IMR-90 (cell line): ENCODE results near the gene KLRF2. TPM values are rescaled to one million over a fixed set of nuclear protein-coding genes. Genes with fewer than 3 reads are reported as not detected.

Experiments used
- ATAC-seq: fragments of 200-7000 bp; cut with Tn5 transposase; 2 replicates; pipeline ENCODE4 v1.9.1; 2020; ENCODE audit warnings: low read depth, mild to moderate bottlenecking, moderate library complexity
- BruUV-seq: library from RNA; stranded (reverse); fragments of 400-500 nt; replicated peaks from 2 replicates; lab custom pipeline; 2021; lab: Mats Ljungman, UMichigan
- CTCF ChIA-PET: fragments of 300-600 bp; formaldehyde crosslinking; extraction: SDS; loops from one replicate; lab custom pipeline; 2021; ENCODE audit warnings: antibody characterized with exemption; lab: Yijun Ruan, JAX
- POLR2A ChIA-PET: fragments of 300-600 bp; sonication (Branson Sonifier 250); formaldehyde crosslinking; loops from one replicate; lab custom pipeline; 2022; ENCODE audit warnings: antibody characterized with exemption; ENCODE audit not compliant: unreplicated experiment; lab: Charles Lee
- DNase-seq: peaks from one replicate; pipeline ENCODE4 v3.0.0; 2013
- H2AFZ ChIP-seq: replicated peaks from 2 replicates; pipeline ENCODE3; 2013; ENCODE audit warnings: low read length, mild to moderate bottlenecking; ENCODE audit not compliant: poor library complexity
- H2AK5ac ChIP-seq: 2 replicates; pipeline ENCODE4 v1.6.1; 2013; ENCODE audit warnings: low read depth, low read length, inconsistent platforms
- H2AK9ac ChIP-seq: replicated peaks from 2 replicates; pipeline ENCODE3; 2013; ENCODE audit warnings: mild to moderate bottlenecking, low read depth, low read length, moderate library complexity; ENCODE audit not compliant: poor library complexity
- H2BK120ac ChIP-seq: 2 replicates; pipeline ENCODE4 v1.6.1; 2013; ENCODE audit warnings: low read depth, low read length, inconsistent platforms
- H2BK15ac ChIP-seq: 3 replicates; pipeline ENCODE4 v1.6.1; 2013; ENCODE audit warnings: low read depth, low read length, inconsistent platforms
- H2BK20ac ChIP-seq: 2 replicates; pipeline ENCODE4 v1.6.1; 2013; ENCODE audit warnings: low read depth, mild to moderate bottlenecking, inconsistent platforms, low read length, moderate library complexity
- H2BK5ac ChIP-seq: 2 replicates; pipeline ENCODE4 v1.6.1; 2013; ENCODE audit warnings: mild to moderate bottlenecking, low read depth, low read length, inconsistent platforms; ENCODE audit not compliant: poor library complexity, severe bottlenecking
- H3K14ac ChIP-seq: replicated peaks from 2 replicates; pipeline ENCODE4 v1.6.1; 2013; ENCODE audit warnings: low read depth, low read length, inconsistent platforms
- H3K18ac ChIP-seq: 2 replicates; pipeline ENCODE4 v1.6.1; 2013; ENCODE audit warnings: low read depth, low read length, control low read depth
- H3K23ac ChIP-seq: 2 replicates; pipeline ENCODE4 v1.6.1; 2013; ENCODE audit warnings: low read depth, low read length, inconsistent platforms
- H3K27ac ChIP-seq: 2 replicates; pipeline ENCODE4 v1.5.1; 2013; ENCODE audit warnings: mild to moderate bottlenecking, control low read depth, low read length; ENCODE audit not compliant: insufficient read depth
- H3K27me3 ChIP-seq: 2 replicates; pipeline ENCODE4 v1.6.1; 2013; ENCODE audit warnings: low read length; ENCODE audit not compliant: control insufficient read depth, insufficient read depth
- H3K36me3 ChIP-seq: 2 replicates; pipeline ENCODE4 v1.6.1; 2013; ENCODE audit warnings: low read length, mixed read lengths; ENCODE audit not compliant: control insufficient read depth, insufficient read depth
- H3K4ac ChIP-seq: 2 replicates; pipeline ENCODE4 v1.6.1; 2013; ENCODE audit warnings: low read depth, low read length, inconsistent platforms
- H3K4me1 ChIP-seq: 2 replicates; pipeline ENCODE4 v1.6.1; 2013; ENCODE audit warnings: low read length, mixed read lengths; ENCODE audit not compliant: control insufficient read depth, insufficient read depth
- H3K4me2 ChIP-seq: 2 replicates; pipeline ENCODE4 v1.6.1; 2013; ENCODE audit warnings: low read depth, mild to moderate bottlenecking, control low read depth, low read length, moderate library complexity
- H3K4me3 ChIP-seq: 2 replicates; pipeline ENCODE4 v1.5.1; 2013; ENCODE audit warnings: low read depth, mild to moderate bottlenecking, control low read depth, low read length, moderate library complexity; ENCODE audit not compliant: insufficient read depth
- H3K56ac ChIP-seq: 2 replicates; pipeline ENCODE4 v1.6.1; 2013; ENCODE audit warnings: low read length, inconsistent platforms; ENCODE audit not compliant: insufficient read depth; ENCODE audit errors: extremely low read depth
- H3K79me1 ChIP-seq, 2 experiments: 2 replicates each; pipeline ENCODE4 v1.6.1; 2013; ENCODE audit warnings: low read length in 2 of 2, inconsistent platforms in 1 of 2, low read depth in 1 of 2
- H3K9ac ChIP-seq: 2 replicates; pipeline ENCODE4 v1.6.1; 2013; ENCODE audit warnings: low read depth, low read length, control low read depth
- H3K9me1 ChIP-seq: 2 replicates; pipeline ENCODE4 v1.6.1; 2013; ENCODE audit warnings: low read length, inconsistent platforms; ENCODE audit not compliant: insufficient read depth
- H3K9me3 ChIP-seq: 2 replicates; pipeline ENCODE4 v1.6.1; 2013; ENCODE audit warnings: low read length; ENCODE audit not compliant: control insufficient read depth, insufficient read depth
- H4K20me1 ChIP-seq: 2 replicates; pipeline ENCODE4 v1.6.1; 2013; ENCODE audit warnings: low read length, inconsistent platforms; ENCODE audit not compliant: insufficient read depth
- H4K5ac ChIP-seq: 2 replicates; pipeline ENCODE4 v1.6.1; 2013; ENCODE audit warnings: mild to moderate bottlenecking, low read depth, low read length, control low read depth
- H4K8ac ChIP-seq, 2 experiments: 2 replicates each; pipeline ENCODE4 v1.6.1; 2013; ENCODE audit warnings: low read depth in 2 of 2, low read length in 2 of 2, control low read depth in 1 of 2, inconsistent platforms in 1 of 2
- H4K91ac ChIP-seq: 2 replicates; pipeline ENCODE4 v1.6.1; 2013; ENCODE audit warnings: low read depth, low read length, inconsistent platforms; ENCODE audit not compliant: insufficient read depth
- BHLHE40 ChIP-seq: fragments of 150-350 bp; IDR thresholded peaks from 2 replicates; pipeline ENCODE4 v1.6.1; 2016; ENCODE audit warnings: mild to moderate bottlenecking, low read depth, low read length
- CEBPB ChIP-seq: IDR thresholded peaks from 2 replicates; pipeline ENCODE4 v1.6.1; 2012; ENCODE audit warnings: low read depth, low read length, improper control_type of control experiment
- CHD1 ChIP-seq: IDR thresholded peaks from 2 replicates; pipeline ENCODE4 v1.6.1; 2012; ENCODE audit warnings: low read depth, low read length, improper control_type of control experiment
- FOS ChIP-seq: fragments of 150-350 bp; IDR thresholded peaks from 2 replicates; pipeline ENCODE4 v1.6.1; 2016; ENCODE audit warnings: low read depth, low read length
- MAFK ChIP-seq: IDR thresholded peaks from 2 replicates; pipeline ENCODE4 v1.6.1; 2012; ENCODE audit warnings: low read depth, low read length, improper control_type of control experiment
- MAZ ChIP-seq: IDR thresholded peaks from 2 replicates; pipeline ENCODE4 v1.6.1; 2012; ENCODE audit warnings: low read depth, mild to moderate bottlenecking, low read length, improper control_type of control experiment, moderate library complexity, borderline replicate concordance
- MXI1 ChIP-seq: IDR thresholded peaks from 2 replicates; pipeline ENCODE4 v1.6.1; 2012; ENCODE audit warnings: low read depth, mild to moderate bottlenecking, low read length, moderate library complexity, borderline replicate concordance
- NFE2L2 ChIP-seq: fragments of 150-350 bp; IDR thresholded peaks from 2 replicates; pipeline ENCODE4 v1.6.1; 2016; ENCODE audit warnings: low read depth, mild to moderate bottlenecking, low read length
- POLR2A ChIP-seq: IDR thresholded peaks from 2 replicates; pipeline ENCODE4 v1.6.1; 2012; ENCODE audit warnings: mild to moderate bottlenecking, low read depth, low read length
- RAD21 ChIP-seq: IDR thresholded peaks from 2 replicates; pipeline ENCODE4 v1.6.1; 2012; ENCODE audit warnings: low read length, improper control_type of control experiment
- RCOR1 ChIP-seq: IDR thresholded peaks from 2 replicates; pipeline ENCODE4 v1.6.1; 2012; ENCODE audit warnings: mild to moderate bottlenecking, low read length, improper control_type of control experiment; ENCODE audit not compliant: insufficient replicate concordance
- RFX5 ChIP-seq: IDR thresholded peaks from 2 replicates; pipeline ENCODE4 v1.8.0; 2012; ENCODE audit warnings: low read depth, mild to moderate bottlenecking, low read length, moderate library complexity
- SMC3 ChIP-seq: fragments of 150-350 bp; IDR thresholded peaks from 2 replicates; pipeline ENCODE4 v1.6.1; 2016; ENCODE audit warnings: low read depth, mild to moderate bottlenecking, antibody characterized with exemption, low read length, moderate library complexity
- WGBS, 2 experiments: methylation state at CpG; one replicate each; pipeline versions ENCODE4 v1.1.5 to v1.1.7; 2013; ENCODE audit warnings: missing lambda C conversion rate in 2 of 2; ENCODE audit not compliant: insufficient read length in 1 of 2; ENCODE audit errors: extremely low coverage in 2 of 2; 5-methylcytosine and 5-hydroxymethylcytosine counted together
- dilution Hi-C: fragments of 300-500 bp; cut with HindIII; formaldehyde crosslinking; loops from one replicate; pipeline ENCODE4 v1.14.3; 2018; ENCODE audit warnings: low sequenced_read_pairs; ENCODE audit not compliant: unreplicated experiment
- in situ Hi-C: fragments of 300-500 bp; cut with MboI; formaldehyde crosslinking; loops from 3 replicates; pipeline ENCODE4 v1.14.3; 2019; ENCODE audit warnings: low sequenced_read_pairs, inconsistent platforms, mixed read lengths
- intact Hi-C: fragments of 100-400 bp; cut with micrococcal nuclease; formaldehyde crosslinking; loops from 2 replicates; pipeline ENCODE4 v1.10.0; 2022
- polyA plus RNA-seq, 3 experiments: library from polyadenylated mRNA; depleted of rRNA; stranded (reverse); fragments of >200 nt; gene quantifications; 2 replicates each; pipeline ENCODE4 v1.2.3, GENCODE V29; 2012; ENCODE audit warnings: low replicate concordance in 1 of 3
- total RNA-seq: library from RNA; depleted of rRNA; stranded (reverse); fragments of >200 nt; gene quantifications from 2 replicates; pipeline ENCODE4 v1.2.3, GENCODE V29; 2012
- TF ChIP-seq, protein P1 (sequence below): fragments of 150-350 bp; IDR thresholded peaks from 2 replicates; pipeline ENCODE4 v1.6.1; 2017; ENCODE audit warnings: mild to moderate bottlenecking, antibody characterized with exemption, low read length, low read depth
- TF ChIP-seq, protein P2 (sequence below): conservative IDR thresholded peaks from 2 replicates; pipeline ENCODE4 v1.5.1; 2012; ENCODE audit warnings: mild to moderate bottlenecking, low read depth, low read length, improper control_type of control experiment
- TF ChIP-seq, protein P3 (sequence below): fragments of 150-350 bp; IDR thresholded peaks from 2 replicates; pipeline ENCODE4 v1.6.1; 2016; ENCODE audit warnings: low read depth, mild to moderate bottlenecking, low read length, moderate library complexity, borderline replicate concordance

Gene KLRF2
- total and polyA plus RNA-seq, 2 of the 4 experiments (the other 2 are of a cell fraction): not detected

DNA sequence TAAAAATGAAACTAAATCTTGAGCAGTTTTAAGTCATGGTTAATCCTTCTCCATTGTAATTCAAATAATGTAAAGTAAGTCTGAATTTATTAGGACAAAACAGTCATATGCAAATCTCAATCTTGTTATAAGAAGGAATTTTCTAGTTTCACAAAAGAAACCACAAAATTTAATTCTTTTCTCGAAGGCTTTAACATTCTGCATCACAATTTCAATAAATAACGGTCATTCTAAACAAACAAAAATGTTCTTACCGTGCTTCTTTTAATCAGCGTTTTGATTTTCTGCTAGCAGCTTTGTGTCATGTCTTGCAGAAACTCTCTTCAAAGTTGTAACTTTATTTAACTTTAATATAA lies 12.4 kb upstream of the KLRF2 start:
- no peak for DNase-seq
- H2BK20ac ChIP-seq: no peak overlapping the region
- H3K4ac ChIP-seq: no peak overlapping the region
- no peaks in the 10 kb centered on the region for H3K79me1 ChIP-seq
- no TSS peak for BruUV-seq
- H3K4me1 ChIP-seq: peaks cover 2% of the 10 kb centered on the region; the same call in 1 of the 2 replicates
- no peak overlapping the region for H3K27ac ChIP-seq
- no peak overlapping the region for H3K56ac ChIP-seq
- peak overlapping the region; percentile 12; the same call in 1 of the 2 replicates for H3K9ac ChIP-seq
- H3K14ac ChIP-seq: no peak overlapping the region
- ChIA-PET POLR2A (interaction anchor here (0.6 kb wide), 1 partner anchor 98 kb away, joined by 3 read pairs; no protein-coding TSS in a partner anchor), CTCF (no interaction called here)
- peak overlapping the region; percentile 32; the same call in 1 of the 2 replicates for H3K4me3 ChIP-seq
- TF ChIP-seq RFX5 (no peak), POLR2A (no peak), MXI1 (no peak), CHD1 (no peak), RCOR1 (no peak), CEBPB (no peak), MAFK (no peak), RAD21 (no peak), MAZ (no peak), NFE2L2 (no peak), FOS (no peak), SMC3 (no peak), BHLHE40 (no peak)
- TF ChIP-seq, protein P1, sequence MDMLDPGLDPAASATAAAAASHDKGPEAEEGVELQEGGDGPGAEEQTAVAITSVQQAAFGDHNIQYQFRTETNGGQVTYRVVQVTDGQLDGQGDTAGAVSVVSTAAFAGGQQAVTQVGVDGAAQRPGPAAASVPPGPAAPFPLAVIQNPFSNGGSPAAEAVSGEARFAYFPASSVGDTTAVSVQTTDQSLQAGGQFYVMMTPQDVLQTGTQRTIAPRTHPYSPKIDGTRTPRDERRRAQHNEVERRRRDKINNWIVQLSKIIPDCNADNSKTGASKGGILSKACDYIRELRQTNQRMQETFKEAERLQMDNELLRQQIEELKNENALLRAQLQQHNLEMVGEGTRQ: no peak
- TF ChIP-seq, protein P2, sequence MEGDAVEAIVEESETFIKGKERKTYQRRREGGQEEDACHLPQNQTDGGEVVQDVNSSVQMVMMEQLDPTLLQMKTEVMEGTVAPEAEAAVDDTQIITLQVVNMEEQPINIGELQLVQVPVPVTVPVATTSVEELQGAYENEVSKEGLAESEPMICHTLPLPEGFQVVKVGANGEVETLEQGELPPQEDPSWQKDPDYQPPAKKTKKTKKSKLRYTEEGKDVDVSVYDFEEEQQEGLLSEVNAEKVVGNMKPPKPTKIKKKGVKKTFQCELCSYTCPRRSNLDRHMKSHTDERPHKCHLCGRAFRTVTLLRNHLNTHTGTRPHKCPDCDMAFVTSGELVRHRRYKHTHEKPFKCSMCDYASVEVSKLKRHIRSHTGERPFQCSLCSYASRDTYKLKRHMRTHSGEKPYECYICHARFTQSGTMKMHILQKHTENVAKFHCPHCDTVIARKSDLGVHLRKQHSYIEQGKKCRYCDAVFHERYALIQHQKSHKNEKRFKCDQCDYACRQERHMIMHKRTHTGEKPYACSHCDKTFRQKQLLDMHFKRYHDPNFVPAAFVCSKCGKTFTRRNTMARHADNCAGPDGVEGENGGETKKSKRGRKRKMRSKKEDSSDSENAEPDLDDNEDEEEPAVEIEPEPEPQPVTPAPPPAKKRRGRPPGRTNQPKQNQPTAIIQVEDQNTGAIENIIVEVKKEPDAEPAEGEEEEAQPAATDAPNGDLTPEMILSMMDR: no peak
- TF ChIP-seq, protein P3, sequence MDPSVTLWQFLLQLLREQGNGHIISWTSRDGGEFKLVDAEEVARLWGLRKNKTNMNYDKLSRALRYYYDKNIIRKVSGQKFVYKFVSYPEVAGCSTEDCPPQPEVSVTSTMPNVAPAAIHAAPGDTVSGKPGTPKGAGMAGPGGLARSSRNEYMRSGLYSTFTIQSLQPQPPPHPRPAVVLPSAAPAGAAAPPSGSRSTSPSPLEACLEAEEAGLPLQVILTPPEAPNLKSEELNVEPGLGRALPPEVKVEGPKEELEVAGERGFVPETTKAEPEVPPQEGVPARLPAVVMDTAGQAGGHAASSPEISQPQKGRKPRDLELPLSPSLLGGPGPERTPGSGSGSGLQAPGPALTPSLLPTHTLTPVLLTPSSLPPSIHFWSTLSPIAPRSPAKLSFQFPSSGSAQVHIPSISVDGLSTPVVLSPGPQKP: no peak
- no peaks in the 10 kb centered on the region for H3K9me1 ChIP-seq
- dilution Hi-C loops: no loop called here
- H3K18ac ChIP-seq: peak overlapping the region; percentile 41; the same call in 1 of the 2 replicates
- no peak overlapping the region for H4K91ac ChIP-seq
- H4K8ac ChIP-seq: no peak overlapping the region
- H3K36me3 ChIP-seq: no peaks in the 10 kb centered on the region
- H2AK9ac ChIP-seq: no peak overlapping the region
- intact Hi-C loops: loop anchor here (5.0 kb wide), 1 partner anchor 343 kb away; the partner anchor contains the start of gene GABARAPL1
- no peaks in the 10 kb centered on the region for H4K20me1 ChIP-seq
- H4K5ac ChIP-seq: 0 out of 2 replicates have a peak overlapping the region, but pooled peaks have one; percentile 21
- H2AFZ ChIP-seq: no peak overlapping the region
- peak overlapping the region; percentile 48 for H2BK5ac ChIP-seq
- H2AK5ac ChIP-seq: no peak overlapping the region
- H2BK15ac ChIP-seq: no peak overlapping the region
- peak overlapping the region; percentile 99 for H3K4me2 ChIP-seq
- H3K9me3 ChIP-seq: no peaks in the 10 kb centered on the region
- no peak overlapping the region for H3K23ac ChIP-seq
- in situ Hi-C loops: no loop called here
- no peaks in the 10 kb centered on the region for H3K27me3 ChIP-seq
- H2BK120ac ChIP-seq: no peak overlapping the region
- WGBS, 2 experiments: no CpG with 5 or more reads among the region's 4 CpGs
- ATAC-seq: no peak
